Endodermal cell (in vitro differentiated cells): Measurements from ENCODE around the gene MYBPC3. TPM values are rescaled to one million over a fixed set of nuclear protein-coding genes. Genes with fewer than 3 reads are reported as not detected.
A peak's percentile ranks its signal among the peaks of the same experiment; 100 is the strongest.

ENCODE experiments used
- DNase-seq: peaks from one replicate; pipeline ENCODE4 v3.0.0-alpha.2; 2017
- H3K27ac ChIP-seq: 2 replicates; pipeline ENCODE4 v1.5.1; 2013; ENCODE audit warnings: mild to moderate bottlenecking, low read depth, low read length, moderate library complexity
- H3K27me3 ChIP-seq: 2 replicates; pipeline ENCODE4 v1.6.1; 2013; ENCODE audit warnings: mild to moderate bottlenecking, low read length, moderate library complexity; ENCODE audit not compliant: insufficient read depth, control insufficient read depth, poor library complexity, severe bottlenecking
- H3K36me3 ChIP-seq: 2 replicates; pipeline ENCODE4 v1.7.0; 2013; ENCODE audit warnings: mild to moderate bottlenecking, low read length, moderate library complexity; ENCODE audit not compliant: control insufficient read depth, insufficient read depth
- H3K4me1 ChIP-seq: one replicate; pipeline ENCODE4 v1.7.0; 2013; ENCODE audit warnings: low read length; ENCODE audit not compliant: control insufficient read depth, insufficient read depth
- H3K4me3 ChIP-seq: 2 replicates; pipeline ENCODE4 v1.5.1; 2013; ENCODE audit warnings: mild to moderate bottlenecking, low read length, moderate library complexity
- H3K9ac ChIP-seq: 2 replicates; pipeline ENCODE4 v1.6.1; 2013; ENCODE audit warnings: mild to moderate bottlenecking, low read length, moderate library complexity; ENCODE audit not compliant: poor library complexity, severe bottlenecking; ENCODE audit errors: extremely low read depth
- H3K9me3 ChIP-seq: 2 replicates; pipeline ENCODE4 v1.6.1; 2013; ENCODE audit warnings: mild to moderate bottlenecking, low read length, moderate library complexity; ENCODE audit not compliant: control insufficient read depth
- H3K27ac Mint-ChIP-seq: 2 replicates; pipeline ENCODE4 v1.8.0; 2020; ENCODE audit warnings: mixed read lengths
- H3K27me3 Mint-ChIP-seq: 2 replicates; pipeline ENCODE4 v1.8.0; 2021; ENCODE audit warnings: mild to moderate bottlenecking, mixed read lengths; ENCODE audit not compliant: insufficient read depth
- H3K36me3 Mint-ChIP-seq: 2 replicates; pipeline ENCODE4 v1.8.0; 2020; ENCODE audit warnings: low read depth, mixed read lengths
- H3K4me1 Mint-ChIP-seq: 2 replicates; pipeline ENCODE4 v1.8.0; 2020; ENCODE audit warnings: mixed read lengths
- H3K4me3 Mint-ChIP-seq: 2 replicates; pipeline ENCODE4 v1.8.0; 2020; ENCODE audit warnings: mild to moderate bottlenecking, moderate library complexity, mixed read lengths
- H3K9me3 Mint-ChIP-seq: 2 replicates; pipeline ENCODE4 v1.8.0; 2020; ENCODE audit warnings: mild to moderate bottlenecking, mixed read lengths
- CTCF ChIP-seq: fragments of 200-600 bp; sonication (generic); conservative IDR thresholded peaks from 2 replicates; pipeline ENCODE4 v1.5.0; 2021; ENCODE audit warnings: antibody characterized with exemption, mild to moderate bottlenecking
- whole genome bisulfite sequencing, 2 experiments: methylation state at CpG; one replicate each; pipeline versions ENCODE4 v1.1.5 to v1.1.7; 2013; ENCODE audit warnings: missing lambda C conversion rate in 2 of 2, mixed read lengths in 1 of 2; ENCODE audit not compliant: insufficient coverage in 1 of 2, insufficient read length in 1 of 2; 5-methylcytosine and 5-hydroxymethylcytosine counted together
- total RNA-seq, 2 donors: library from RNA; stranded (reverse); fragmentation: NEBNext Ultra II Directional in 1 of 2; extraction: Animal tissue kit (Norgen Biotek cat#: 25700) in 1 of 2; gene quantifications; 2 replicates in 1 of 2; 3 replicates in 1 of 2; pipeline ENCODE4 v1.2.1, GENCODE V29; 2021

Gene MYBPC3
- total RNA-seq, 2 donors from 2014 or later, result 0.07 TPM; not detected in 1

DNA sequence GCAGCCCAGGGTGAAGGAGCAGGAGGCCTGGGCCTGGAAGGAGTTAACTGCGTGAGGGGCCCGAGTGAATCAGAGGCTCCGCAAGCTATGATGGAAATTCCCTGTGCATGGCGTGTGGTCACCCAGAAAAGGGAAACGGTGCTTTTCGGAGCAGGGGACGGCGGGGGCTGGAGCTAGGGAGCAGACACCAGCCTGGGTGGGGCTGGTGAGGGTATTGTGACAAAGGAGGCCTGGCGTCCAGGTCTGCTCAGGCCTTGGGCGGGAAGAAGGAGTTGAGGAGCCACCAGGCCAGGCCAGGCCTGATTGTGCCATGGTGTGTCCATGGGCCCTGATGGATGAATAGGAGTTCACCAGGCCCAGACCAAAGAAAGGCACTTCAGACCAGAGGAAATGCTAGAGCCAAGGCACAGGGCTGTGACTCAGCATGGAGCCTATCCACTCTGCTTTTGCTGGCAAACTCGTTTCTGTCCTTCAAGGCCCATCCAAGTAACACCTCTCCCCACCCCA, 38.6 kb upstream of the MYBPC3 start:
- Mint-ChIP-seq H3K4me1 (no peaks in the 10 kb centered on the region), H3K27me3 (no peaks in the 10 kb centered on the region), H3K4me3 (no peak overlapping the region), H3K36me3 (no peaks in the 10 kb centered on the region), H3K9me3 (no peaks in the 10 kb centered on the region), H3K27ac (peak overlapping the region; percentile 64)
- Histone ChIP-seq H3K4me1 (no peaks in the 10 kb centered on the region), H3K9me3 (no peaks in the 10 kb centered on the region), H3K36me3 (no peaks in the 10 kb centered on the region), H3K27ac (no peak overlapping the region), H3K4me3 (no peak overlapping the region), H3K9ac (no peak overlapping the region), H3K27me3 (no peaks in the 10 kb centered on the region)
- DNase-seq, result peak; percentile 44
- TF ChIP-seq CTCF, result no peak
- 95% methylated on average over 10 to 11 of the region's 11 CpGs for WGBS, 2 experiments

GRCh38 chr11:47390422-47390760, 37.9 kb upstream of the MYBPC3 start:
- Histone ChIP-seq H3K4me1 (no peaks in the 10 kb centered on the region), H3K27ac (no peak overlapping the region), H3K4me3 (no peak overlapping the region), H3K27me3 (no peaks in the 10 kb centered on the region), H3K36me3 (no peaks in the 10 kb centered on the region), H3K9ac (no peak overlapping the region), H3K9me3 (no peaks in the 10 kb centered on the region)
- no peak for DNase-seq
- no peak for TF ChIP-seq CTCF
- 96 to 97% methylated on average over 5 to 6 of the region's 6 CpGs for WGBS, 2 experiments
- Mint-ChIP-seq H3K27ac (no peak overlapping the region), H3K36me3 (no peaks in the 10 kb centered on the region), H3K4me3 (no peak overlapping the region), H3K27me3 (no peaks in the 10 kb centered on the region), H3K4me1 (no peaks in the 10 kb centered on the region), H3K9me3 (no peaks in the 10 kb centered on the region)

GRCh38 chr11:47389577-47390421, 37.3 kb upstream of the MYBPC3 start:
- H3K9ac ChIP-seq, result no peak overlapping the region
- Mint-ChIP-seq H3K36me3 (no peaks in the 10 kb centered on the region), H3K4me1 (no peaks in the 10 kb centered on the region), H3K27me3 (no peaks in the 10 kb centered on the region), H3K4me3 (no peak overlapping the region), H3K9me3 (no peaks in the 10 kb centered on the region), H3K27ac (no peak overlapping the region)
- DNase-seq, result no peak
- WGBS, 2 experiments, result 91 to 95% methylated on average over 13 to 17 of the region's 17 CpGs
- no peaks in the 10 kb centered on the region for H3K4me1 ChIP-seq
- no peak overlapping the region for H3K4me3 ChIP-seq
- no peak overlapping the region for H3K27ac ChIP-seq
- H3K9me3 ChIP-seq, result no peaks in the 10 kb centered on the region
- no peak for TF ChIP-seq CTCF
- H3K36me3 ChIP-seq, result no peaks in the 10 kb centered on the region
- no peaks in the 10 kb centered on the region for H3K27me3 ChIP-seq
